Measurements from ENCODE around the gene CAMSAP3. TPM values are rescaled to one million over a fixed set of nuclear protein-coding genes. Genes with fewer than 3 reads are reported as not detected.

The CAMSAP3 gene
- total RNA-seq, 1 donor from 2014 or later, result 115 TPM

GRCh38 chr19:7558667-7559066 is 37.0 kb upstream of the CAMSAP3 start:
- H3K4me3 Mint-ChIP-seq (ENCODE audit: low read depth), result no peak overlapping the region
- peaks cover 15% of the 10 kb centered on the region for H3K36me3 Mint-ChIP-seq (ENCODE audit: insufficient read depth)
- no peaks in the 10 kb centered on the region for H3K9me3 Mint-ChIP-seq (ENCODE audit: low read depth)
- no peaks in the 10 kb centered on the region for H3K4me1 Mint-ChIP-seq (ENCODE audit: low read depth)
- no peak overlapping the region for H3K27ac Mint-ChIP-seq
- no peaks in the 10 kb centered on the region for H3K27me3 Mint-ChIP-seq
- DNase-seq (ENCODE audit: low spot score, unreplicated experiment), result no peak
- no peak for TF ChIP-seq CTCF (IDR thresholded peaks at IDR 0.05; ENCODE audit: unreplicated experiment)

GRCh38 chr19:7559102-7559501 is 36.6 kb upstream of the CAMSAP3 start:
- H3K36me3 Mint-ChIP-seq (ENCODE audit: insufficient read depth), result peaks cover 15% of the 10 kb centered on the region

GRCh38 chr19:7560255-7560654 is 35.4 kb upstream of the CAMSAP3 start:
- H3K9me3 Mint-ChIP-seq (ENCODE audit: low read depth), result no peaks in the 10 kb centered on the region
- H3K27me3 Mint-ChIP-seq, result no peaks in the 10 kb centered on the region
- no peak overlapping the region for H3K27ac Mint-ChIP-seq
- peaks cover 14% of the 10 kb centered on the region for H3K36me3 Mint-ChIP-seq (ENCODE audit: insufficient read depth)
- H3K4me3 Mint-ChIP-seq (ENCODE audit: low read depth), result no peak overlapping the region
- DNase-seq (ENCODE audit: low spot score, unreplicated experiment), result no peak
- no peaks in the 10 kb centered on the region for H3K4me1 Mint-ChIP-seq (ENCODE audit: low read depth)
- TF ChIP-seq CTCF (IDR thresholded peaks at IDR 0.05; ENCODE audit: unreplicated experiment), result no peak

More at GRCh38 chr19:7559102-7559501, 36.6 kb upstream of the CAMSAP3 start:
- no peak for TF ChIP-seq CTCF (IDR thresholded peaks at IDR 0.05; ENCODE audit: unreplicated experiment)
- H3K4me3 Mint-ChIP-seq (ENCODE audit: low read depth), result no peak overlapping the region
- no peaks in the 10 kb centered on the region for H3K4me1 Mint-ChIP-seq (ENCODE audit: low read depth)
- DNase-seq (ENCODE audit: low spot score, unreplicated experiment), result no peak
- no peaks in the 10 kb centered on the region for H3K9me3 Mint-ChIP-seq (ENCODE audit: low read depth)
- H3K27ac Mint-ChIP-seq, result no peak overlapping the region
- no peaks in the 10 kb centered on the region for H3K27me3 Mint-ChIP-seq

- DNase-seq (ENCODE audit: low spot score, unreplicated experiment), result no peak
Measured at GRCh38 chr19:7561325-7561724, 34.3 kb upstream of the CAMSAP3 start.

GRCh38 chr19:7562646-7563393 is 32.8 kb upstream of the CAMSAP3 start:
- peaks cover 12% of the 10 kb centered on the region for H3K36me3 Mint-ChIP-seq (ENCODE audit: insufficient read depth)
- no peaks in the 10 kb centered on the region for H3K9me3 Mint-ChIP-seq (ENCODE audit: low read depth)
- H3K27me3 Mint-ChIP-seq, result no peaks in the 10 kb centered on the region
- DNase-seq (ENCODE audit: low spot score, unreplicated experiment), result no peak
- no peaks in the 10 kb centered on the region for H3K4me1 Mint-ChIP-seq (ENCODE audit: low read depth)
- no peak overlapping the region for H3K4me3 Mint-ChIP-seq (ENCODE audit: low read depth)
- TF ChIP-seq CTCF (IDR thresholded peaks at IDR 0.05; ENCODE audit: unreplicated experiment), result no peak
- H3K27ac Mint-ChIP-seq, result no peak overlapping the region

More at GRCh38 chr19:7561325-7561724, 34.3 kb upstream of the CAMSAP3 start:
- no peaks in the 10 kb centered on the region for H3K9me3 Mint-ChIP-seq (ENCODE audit: low read depth)
- no peak overlapping the region for H3K27ac Mint-ChIP-seq
- H3K36me3 Mint-ChIP-seq (ENCODE audit: insufficient read depth), result peaks cover 12% of the 10 kb centered on the region
- TF ChIP-seq CTCF (IDR thresholded peaks at IDR 0.05; ENCODE audit: unreplicated experiment), result no peak
- no peak overlapping the region for H3K4me3 Mint-ChIP-seq (ENCODE audit: low read depth)
- no peaks in the 10 kb centered on the region for H3K27me3 Mint-ChIP-seq
- no peaks in the 10 kb centered on the region for H3K4me1 Mint-ChIP-seq (ENCODE audit: low read depth)

Measured in progenitor cell of endocrine pancreas (in vitro differentiated cells).